Measurements from ENCODE around the gene RHOJ. TPM values are rescaled to one million over a fixed set of nuclear protein-coding genes. Genes with fewer than 3 reads are reported as not detected.
A peak's percentile ranks its signal among the peaks of the same experiment; 100 is the strongest.

RHOJ gene
- total RNA-seq, 1 donor from 2014 or later = 12.9 TPM

DNA sequence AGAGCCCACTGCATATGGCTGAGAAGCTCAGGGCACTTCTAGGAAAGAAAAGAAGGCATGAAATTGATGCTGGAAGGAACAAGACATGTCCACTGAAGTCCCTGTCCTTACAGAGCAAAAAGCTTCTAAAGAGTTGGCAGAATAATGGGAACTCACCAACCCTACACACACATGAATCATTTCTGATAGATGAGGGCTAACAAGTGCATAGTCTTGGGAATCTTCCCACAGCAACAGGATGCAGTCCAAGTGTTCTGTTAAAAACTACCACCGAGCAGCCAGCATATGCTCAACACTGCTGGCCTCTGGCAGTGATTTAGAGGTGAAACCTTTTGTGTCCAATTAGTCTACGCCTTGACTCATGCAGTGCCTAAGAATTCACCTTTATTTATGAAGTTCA is 44.8 kb downstream of the RHOJ start:
- Histone ChIP-seq H3K36me3 (no peaks in the 10 kb centered on the region), H3K4me3 (no peak overlapping the region), H3K27me3 (no peaks in the 10 kb centered on the region), H3K9me3 (no peaks in the 10 kb centered on the region), H3K4me1 (peaks cover 0 to 11% of the 10 kb centered on the region in 2 donors), H3K27ac (peak overlapping the region; percentile 45 to 66)
- intact Hi-C loops (cut with DNase I) = loop anchor here (2.0 kb wide), 1 partner anchor 44 kb away; the partner anchor contains the start of gene RHOJ
- DNase-seq (ENCODE audit: low spot score in 2 of 2) = no peak
- TF ChIP-seq, protein P1, sequence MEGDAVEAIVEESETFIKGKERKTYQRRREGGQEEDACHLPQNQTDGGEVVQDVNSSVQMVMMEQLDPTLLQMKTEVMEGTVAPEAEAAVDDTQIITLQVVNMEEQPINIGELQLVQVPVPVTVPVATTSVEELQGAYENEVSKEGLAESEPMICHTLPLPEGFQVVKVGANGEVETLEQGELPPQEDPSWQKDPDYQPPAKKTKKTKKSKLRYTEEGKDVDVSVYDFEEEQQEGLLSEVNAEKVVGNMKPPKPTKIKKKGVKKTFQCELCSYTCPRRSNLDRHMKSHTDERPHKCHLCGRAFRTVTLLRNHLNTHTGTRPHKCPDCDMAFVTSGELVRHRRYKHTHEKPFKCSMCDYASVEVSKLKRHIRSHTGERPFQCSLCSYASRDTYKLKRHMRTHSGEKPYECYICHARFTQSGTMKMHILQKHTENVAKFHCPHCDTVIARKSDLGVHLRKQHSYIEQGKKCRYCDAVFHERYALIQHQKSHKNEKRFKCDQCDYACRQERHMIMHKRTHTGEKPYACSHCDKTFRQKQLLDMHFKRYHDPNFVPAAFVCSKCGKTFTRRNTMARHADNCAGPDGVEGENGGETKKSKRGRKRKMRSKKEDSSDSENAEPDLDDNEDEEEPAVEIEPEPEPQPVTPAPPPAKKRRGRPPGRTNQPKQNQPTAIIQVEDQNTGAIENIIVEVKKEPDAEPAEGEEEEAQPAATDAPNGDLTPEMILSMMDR (IDR thresholded peaks at IDR 0.05) = no peak

DNA sequence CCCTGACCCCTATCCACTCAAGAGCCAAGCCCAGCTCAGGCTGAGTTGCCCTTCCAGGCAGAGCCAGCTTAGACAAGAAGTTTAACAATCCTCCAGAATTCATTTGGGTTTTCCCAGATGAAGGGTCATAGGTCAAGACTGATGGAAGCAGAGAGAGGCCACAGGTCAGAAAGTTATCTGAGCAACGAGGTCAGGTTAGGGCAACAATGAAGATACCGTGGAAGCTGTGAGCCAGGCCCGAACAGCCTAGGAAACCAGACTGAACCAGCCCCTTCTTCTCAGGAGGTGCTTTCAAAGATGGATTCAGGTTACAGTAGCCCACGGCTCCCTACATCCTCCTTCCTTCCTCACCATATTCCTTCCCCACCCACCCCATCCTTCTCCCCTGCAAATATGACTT is 53.1 kb downstream of the RHOJ start:
- Histone ChIP-seq H3K9me3 (no peaks in the 10 kb centered on the region), H3K4me3 (no peak overlapping the region), H3K27me3 (no peaks in the 10 kb centered on the region), H3K36me3 (no peaks in the 10 kb centered on the region), H3K27ac (no peak overlapping the region), H3K4me1 (no peaks in the 10 kb centered on the region)
- intact Hi-C loops (cut with DNase I) = no loop called here
- TF ChIP-seq, protein P1 (IDR thresholded peaks at IDR 0.05) = no peak
- DNase-seq (ENCODE audit: low spot score in 2 of 2) = no peak

DNA sequence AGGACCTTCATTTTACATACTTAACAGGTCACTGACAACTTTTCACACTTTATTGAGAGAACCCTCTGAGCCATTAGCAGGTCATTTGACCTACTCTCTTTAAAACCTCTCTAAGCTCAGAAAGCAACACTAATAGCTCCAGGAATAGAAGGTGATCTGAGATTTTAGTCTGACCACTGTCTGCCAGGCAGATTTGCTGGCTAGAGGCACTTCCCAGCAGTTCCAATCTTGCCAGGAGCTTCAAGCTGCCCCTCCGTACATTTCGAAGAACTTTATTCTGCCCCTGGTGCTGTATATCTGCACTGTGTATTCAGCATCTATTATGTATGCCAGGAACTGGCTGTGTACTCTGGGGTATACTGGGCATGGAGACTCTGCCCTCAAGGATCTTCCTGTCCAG is 58.2 kb downstream of the RHOJ start:
- Histone ChIP-seq H3K27me3 (no peaks in the 10 kb centered on the region), H3K9me3 (no peaks in the 10 kb centered on the region), H3K36me3 (no peaks in the 10 kb centered on the region), H3K4me1 (no peaks in the 10 kb centered on the region), H3K27ac (no peak overlapping the region), H3K4me3 (no peak overlapping the region)
- TF ChIP-seq, protein P1 (IDR thresholded peaks at IDR 0.05) = no peak
- intact Hi-C loops (cut with DNase I) = no loop called here
- no peak for DNase-seq (ENCODE audit: low spot score in 2 of 2)

DNA sequence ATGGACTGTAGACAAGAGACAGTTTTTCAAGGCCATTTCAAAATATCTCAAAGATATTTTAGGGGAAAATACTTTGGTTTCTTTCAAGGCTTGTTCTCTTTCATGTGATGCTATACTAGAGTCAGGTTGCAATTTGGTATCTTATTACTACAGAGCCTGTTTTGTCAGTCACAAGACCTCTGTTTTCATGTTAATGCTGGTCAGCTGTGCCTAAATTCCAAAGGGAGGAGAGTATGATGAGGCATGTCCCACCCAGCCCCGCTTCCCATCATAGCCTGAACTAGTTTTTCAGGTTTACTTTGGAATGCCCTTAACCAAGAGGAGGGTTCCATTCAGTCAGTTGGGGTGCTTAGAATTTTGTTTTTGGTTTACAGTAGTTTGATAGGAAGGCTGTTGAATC is 61.9 kb downstream of the RHOJ start:
- intact Hi-C loops (cut with DNase I) = no loop called here
- DNase-seq (ENCODE audit: low spot score in 2 of 2) = no peak
- TF ChIP-seq, protein P1 (IDR thresholded peaks at IDR 0.05) = no peak
- Histone ChIP-seq H3K9me3 (no peaks in the 10 kb centered on the region), H3K27ac (no peak overlapping the region), H3K4me3 (no peak overlapping the region), H3K4me1 (no peaks in the 10 kb centered on the region), H3K36me3 (no peaks in the 10 kb centered on the region), H3K27me3 (no peaks in the 10 kb centered on the region)

DNA sequence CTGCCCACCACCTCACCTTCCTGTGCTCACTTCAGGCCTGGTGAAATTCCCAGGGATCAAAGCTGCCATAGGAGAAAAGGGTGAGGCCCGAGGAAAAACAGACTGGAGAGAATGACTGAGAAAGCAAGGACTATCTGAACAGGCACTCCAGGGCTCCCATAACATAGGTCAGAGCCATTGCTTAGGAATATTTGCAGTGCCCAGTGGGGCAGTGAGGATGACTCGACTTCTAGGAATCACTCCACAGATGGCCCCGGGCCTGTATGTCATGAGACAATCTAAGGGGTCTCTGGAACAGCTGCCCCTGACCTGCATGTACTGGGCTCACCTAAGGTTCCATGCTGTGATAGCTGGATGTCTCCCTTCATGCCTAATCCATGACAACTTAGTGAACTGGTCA is 62.9 kb downstream of the RHOJ start:
- no peak for DNase-seq (ENCODE audit: low spot score in 2 of 2)
- no peak overlapping the region for H3K27ac ChIP-seq
- intact Hi-C loops (cut with DNase I) = no loop called here

More for the DNA sequence above, 62.9 kb downstream of the RHOJ start:
- Histone ChIP-seq H3K27me3 (no peaks in the 10 kb centered on the region), H3K9me3 (no peaks in the 10 kb centered on the region), H3K4me1 (no peaks in the 10 kb centered on the region), H3K36me3 (no peaks in the 10 kb centered on the region), H3K4me3 (no peak overlapping the region)
- TF ChIP-seq, protein P1 (IDR thresholded peaks at IDR 0.05) = no peak

Measured in ascending aorta (tissue), 2 donors.